ENCODE measurements around the gene M1AP.

The M1AP gene

DNA sequence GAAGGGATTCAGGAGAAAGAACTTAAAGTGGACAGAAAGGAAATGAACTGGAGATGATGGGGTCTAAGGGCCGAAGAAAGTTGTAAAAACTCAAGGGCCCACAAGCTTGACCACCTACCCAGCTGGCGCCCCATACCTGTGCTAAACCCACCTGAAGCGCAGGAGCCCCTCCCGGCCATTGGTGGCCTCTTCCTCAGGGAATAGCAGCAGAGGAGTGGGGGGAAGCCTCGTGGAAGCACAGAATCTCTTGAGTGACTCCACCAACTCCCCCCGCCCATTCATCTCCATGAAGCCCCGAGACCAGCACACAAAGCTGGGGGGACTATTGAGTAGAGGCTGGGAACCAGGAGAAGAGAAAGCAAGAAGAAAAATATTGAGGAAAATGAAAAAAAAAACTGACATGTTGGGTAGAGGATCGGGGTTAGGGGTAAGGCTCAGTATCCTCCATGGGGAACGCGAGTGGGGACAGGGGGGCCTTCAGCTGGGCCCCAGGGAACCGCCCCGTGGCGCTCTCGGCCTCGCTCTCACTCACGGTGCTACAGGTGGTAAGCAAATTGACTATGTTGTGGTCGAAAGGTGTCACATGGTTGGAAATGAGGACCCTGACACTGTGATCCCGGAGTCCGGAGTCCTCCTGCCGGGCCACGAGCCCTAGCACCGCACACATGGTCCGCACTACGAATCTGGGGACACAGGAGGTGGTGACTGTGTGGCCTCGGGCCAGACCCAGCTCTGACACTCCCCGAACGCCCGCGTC lies 119.4 kb downstream of the M1AP start:
- no peak for DNase-seq (ENCODE audit: extremely low read depth in 1 of 2, low read depth in 1 of 2)

GRCh38 chr2:74527741-74528140 lies 120.4 kb downstream of the M1AP start:
- DNase-seq (ENCODE audit: extremely low read depth in 1 of 2, low read depth in 1 of 2) = no peak

DNA sequence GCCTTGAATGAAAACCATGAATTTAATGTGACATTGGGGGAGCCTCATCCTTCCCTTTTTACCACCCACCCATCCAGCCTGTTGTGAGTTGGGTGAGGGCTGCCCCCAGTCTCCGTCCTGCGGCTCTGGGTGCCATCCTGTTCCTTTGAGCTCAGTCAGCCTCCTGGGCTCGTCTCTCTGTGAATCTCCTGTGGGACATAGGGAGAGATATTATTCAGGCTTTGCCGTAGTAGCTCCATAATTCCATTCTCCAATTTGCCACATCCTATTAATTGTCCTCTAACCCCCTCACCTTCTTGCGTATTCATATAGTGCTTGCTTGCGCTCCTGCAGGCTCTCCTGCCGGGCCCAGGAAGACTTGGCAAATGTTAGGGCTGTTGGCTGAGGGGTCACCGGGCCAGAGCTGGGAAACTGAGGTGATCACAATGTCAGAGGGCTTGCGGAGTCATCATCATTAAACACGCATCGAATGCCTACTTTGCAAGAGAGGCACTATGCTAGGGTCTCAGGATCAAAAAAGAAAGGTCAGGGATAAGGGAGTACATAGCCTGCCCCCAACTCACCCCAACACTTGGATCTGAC lies 121.4 kb downstream of the M1AP start:
- no peak for DNase-seq (ENCODE audit: extremely low read depth in 1 of 2, low read depth in 1 of 2)

DNA sequence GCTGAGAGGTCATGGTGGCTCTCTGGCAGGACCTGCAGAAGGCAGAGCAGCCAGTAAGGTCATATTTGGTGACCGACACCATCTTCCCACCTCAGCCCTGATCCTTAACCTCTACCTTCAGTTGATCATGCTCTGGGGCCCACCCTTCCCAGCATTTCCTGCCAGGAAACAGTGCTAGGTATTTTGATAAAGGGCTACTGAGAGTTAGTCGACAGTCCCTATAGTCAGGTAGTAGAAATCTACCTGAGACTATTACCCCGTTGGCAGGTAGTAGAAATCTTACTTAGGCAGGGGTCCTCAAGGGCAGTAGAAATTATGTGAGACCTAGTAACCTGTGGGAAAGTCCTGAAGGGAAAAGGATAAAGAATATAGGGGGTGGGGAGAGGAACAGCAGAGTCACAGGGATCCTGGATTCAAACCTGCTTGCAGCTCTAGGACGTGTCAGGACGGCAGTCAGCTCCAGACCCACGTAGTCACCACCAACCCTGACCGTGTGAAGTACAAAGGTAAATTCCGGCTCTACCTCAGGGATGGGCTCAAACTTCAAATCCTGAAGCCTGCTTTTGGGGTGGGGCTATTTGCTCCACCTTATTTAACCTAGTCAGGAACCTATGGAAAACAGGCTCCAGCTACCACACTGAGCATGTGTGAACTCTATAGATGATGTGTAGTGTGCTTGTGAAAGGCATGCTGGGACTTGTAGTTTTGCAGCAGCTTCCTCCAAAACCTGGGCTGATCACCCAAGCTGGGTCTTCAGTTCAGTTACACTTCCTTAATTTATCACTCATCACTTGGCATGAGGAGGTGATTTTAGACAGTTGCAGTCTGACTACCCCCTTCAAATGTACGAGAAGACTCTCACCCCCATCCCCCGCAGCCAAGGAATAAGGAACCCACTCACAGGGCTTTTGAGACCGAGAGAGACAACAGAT lies 122.1 kb downstream of the M1AP start, which contains the start of gene DQX1:
DQX1 (minus strand) TSS at position 515 of the 932 bp plus-strand sequence; CDS start at position 13, 502 bp downstream.
- no peak for DNase-seq (ENCODE audit: extremely low read depth in 1 of 2, low read depth in 1 of 2)

- DNase-seq (ENCODE audit: extremely low read depth in 1 of 2, low read depth in 1 of 2) = no peak
Observed at GRCh38 chr2:74524955-74525716, 123.0 kb downstream of the M1AP start.

DNA sequence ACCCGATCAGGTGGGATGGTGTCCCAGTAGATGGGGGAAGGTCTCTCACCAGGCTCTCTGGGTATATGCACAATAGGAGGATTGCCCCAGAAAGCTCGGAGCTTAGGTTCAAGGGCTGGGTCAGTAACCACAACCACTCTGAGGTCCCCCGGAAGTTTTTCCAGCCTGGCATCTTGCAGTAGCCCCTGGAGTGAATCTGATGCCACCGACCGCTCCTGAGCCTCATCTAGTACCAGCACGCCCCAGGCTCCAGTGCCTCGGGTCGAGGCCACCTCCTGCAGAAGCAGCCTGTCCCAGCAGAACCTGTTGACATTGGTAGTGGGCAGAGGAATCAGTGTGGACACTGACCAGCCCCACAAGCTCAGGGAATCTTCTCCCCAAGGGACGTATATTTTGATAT lies 124.1 kb downstream of the M1AP start:
- no peak for DNase-seq (ENCODE audit: extremely low read depth in 1 of 2, low read depth in 1 of 2)

- no peak for DNase-seq (ENCODE audit: extremely low read depth in 1 of 2, low read depth in 1 of 2)
Observed at GRCh38 chr2:74522516-74522915, 125.6 kb downstream of the M1AP start.

- no peak for DNase-seq (ENCODE audit: extremely low read depth in 1 of 2, low read depth in 1 of 2)
Observed at GRCh38 chr2:74516650-74517049, 131.5 kb downstream of the M1AP start.

- DNase-seq (ENCODE audit: extremely low read depth in 1 of 2, low read depth in 1 of 2) = peak; percentile 49 to 56
Observed at GRCh38 chr2:74515981-74516633, 132.0 kb downstream of the M1AP start.

DNA sequence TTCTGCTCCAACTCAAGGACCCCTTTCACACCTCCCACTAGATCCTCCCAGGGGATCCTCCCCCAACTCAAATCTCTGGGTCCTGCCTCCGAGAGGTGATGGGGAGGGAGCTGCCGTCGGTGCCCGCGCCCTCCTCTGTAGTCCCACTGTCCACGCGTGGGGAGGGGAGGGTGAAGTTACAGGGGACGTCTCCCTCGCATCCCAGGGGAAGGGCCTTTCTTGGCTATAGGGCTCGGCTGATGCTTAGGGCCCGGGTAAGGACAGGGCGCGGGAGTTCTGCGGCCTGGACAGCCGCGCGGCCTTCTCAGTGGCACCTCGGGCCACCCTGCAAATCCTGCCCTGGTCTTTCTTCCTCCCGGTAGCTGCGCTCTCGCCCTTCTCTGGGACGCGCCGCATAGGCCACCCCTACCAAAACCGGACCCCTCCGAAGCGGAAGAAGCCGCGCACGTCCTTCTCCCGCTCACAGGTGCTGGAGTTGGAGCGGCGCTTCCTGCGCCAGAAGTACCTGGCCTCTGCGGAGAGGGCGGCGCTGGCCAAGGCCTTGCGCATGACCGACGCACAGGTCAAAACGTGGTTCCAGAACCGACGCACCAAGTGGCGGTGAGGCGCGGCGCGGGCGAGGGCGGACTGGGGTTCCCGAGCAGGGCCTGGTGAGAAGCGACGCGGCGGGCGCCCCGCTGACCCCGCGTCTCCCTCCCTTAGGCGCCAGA lies 132.7 kb downstream of the M1AP start:
- no peak for DNase-seq (ENCODE audit: extremely low read depth in 1 of 2, low read depth in 1 of 2)

DNA sequence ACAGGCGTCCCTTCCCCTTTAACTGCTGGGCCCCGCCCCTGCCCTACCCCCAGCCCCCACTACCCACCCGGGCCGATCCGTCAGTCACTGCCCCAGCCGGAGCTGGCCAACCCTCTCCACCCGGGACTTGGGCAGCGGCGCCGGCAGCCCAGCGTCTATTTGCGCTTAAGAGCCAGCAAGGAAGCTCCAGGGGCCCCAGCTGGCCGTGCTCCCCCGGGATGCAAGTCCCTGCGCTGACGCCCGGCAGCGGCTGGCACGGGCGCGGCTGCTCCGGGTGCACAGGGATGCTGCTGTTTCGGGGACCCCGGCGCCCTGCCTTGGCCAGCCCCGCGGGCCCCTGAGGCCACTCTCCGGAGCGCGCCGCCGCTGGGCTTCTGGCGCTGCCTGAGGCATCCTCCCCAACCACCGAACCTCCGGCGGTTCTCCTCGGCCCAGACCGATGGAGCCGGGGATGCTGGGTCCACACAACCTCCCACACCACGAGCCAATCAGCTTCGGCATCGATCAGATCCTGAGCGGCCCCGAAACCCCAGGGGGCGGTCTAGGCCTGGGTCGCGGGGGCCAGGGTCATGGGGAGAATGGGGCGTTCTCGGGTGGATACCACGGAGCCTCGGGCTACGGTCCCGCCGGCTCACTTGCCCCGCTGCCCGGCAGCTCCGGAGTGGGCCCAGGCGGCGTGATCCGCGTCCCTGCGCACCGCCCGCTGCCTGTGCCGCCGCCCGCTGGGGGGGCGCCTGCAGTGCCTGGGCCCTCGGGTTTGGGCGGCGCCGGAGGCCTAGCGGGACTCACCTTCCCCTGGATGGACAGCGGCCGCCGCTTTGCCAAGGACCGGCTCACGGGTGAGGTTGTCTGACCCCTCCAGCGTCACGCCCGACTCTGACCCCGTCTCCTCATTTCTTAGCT lies 133.5 kb downstream of the M1AP start, which contains the start of gene TLX2:
TLX2 (plus strand) TSS at position 83 of the 903 bp plus-strand sequence; CDS start at position 440, 357 bp downstream.
- no peak for DNase-seq (ENCODE audit: extremely low read depth in 1 of 2, low read depth in 1 of 2)

DNA sequence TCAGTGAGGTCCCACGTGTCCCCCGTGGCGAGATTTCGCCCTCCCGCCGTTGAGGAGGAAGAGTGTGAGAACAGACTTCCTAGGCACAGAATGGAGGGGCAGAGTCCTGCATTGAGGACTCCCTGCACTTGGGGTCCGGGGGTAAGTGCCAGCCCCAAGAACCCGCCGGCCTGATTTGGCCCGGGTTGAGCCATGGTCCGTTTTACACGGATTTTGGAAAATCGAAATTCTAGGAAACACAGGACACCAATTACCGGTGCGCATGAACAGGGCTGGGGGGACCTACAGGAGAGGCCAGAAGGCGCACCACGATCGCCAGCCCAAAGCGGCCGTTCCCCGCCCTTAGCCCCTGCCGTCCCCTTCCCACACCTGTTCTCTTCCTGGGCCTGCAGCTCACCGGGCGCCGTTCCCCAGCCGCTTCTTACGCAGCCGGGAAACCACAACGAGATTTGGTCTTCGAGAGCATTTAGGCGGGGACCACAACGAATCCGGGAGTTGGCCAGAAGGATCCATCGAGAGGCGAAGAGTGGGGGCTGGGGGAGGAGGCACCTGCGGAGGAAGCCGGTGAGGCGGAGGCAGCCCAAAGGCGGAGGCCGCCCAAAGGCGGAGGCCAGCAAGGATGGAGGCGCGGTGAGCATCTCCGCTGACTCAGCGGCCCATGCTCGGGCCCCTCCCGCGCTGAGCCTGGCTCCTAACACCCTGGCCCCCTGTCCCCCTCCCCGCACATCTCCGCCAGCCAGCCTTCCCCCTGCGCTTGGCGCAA lies 134.3 kb downstream of the M1AP start:
- DNase-seq (ENCODE audit: extremely low read depth in 1 of 2, low read depth in 1 of 2) = no peak

GRCh38 chr2:74512744-74513604 lies 135.2 kb downstream of the M1AP start:
- no peak for DNase-seq (ENCODE audit: extremely low read depth in 1 of 2, low read depth in 1 of 2)

- DNase-seq (ENCODE audit: extremely low read depth in 1 of 2, low read depth in 1 of 2) = no peak
Observed at GRCh38 chr2:74511104-74511989, 136.8 kb downstream of the M1AP start.

- DNase-seq (ENCODE audit: extremely low read depth in 1 of 2, low read depth in 1 of 2) = no peak
Observed at GRCh38 chr2:74510272-74510671, 137.9 kb downstream of the M1AP start.
